ENCODE data around the gene NPHP4.

Gene NPHP4

GRCh38 chr1:5887349-5887970, 104.8 kb downstream of the NPHP4 start:
- DNase-seq = no peak

GRCh38 chr1:5886541-5887348, 105.5 kb downstream of the NPHP4 start:
- DNase-seq = no peak

DNA sequence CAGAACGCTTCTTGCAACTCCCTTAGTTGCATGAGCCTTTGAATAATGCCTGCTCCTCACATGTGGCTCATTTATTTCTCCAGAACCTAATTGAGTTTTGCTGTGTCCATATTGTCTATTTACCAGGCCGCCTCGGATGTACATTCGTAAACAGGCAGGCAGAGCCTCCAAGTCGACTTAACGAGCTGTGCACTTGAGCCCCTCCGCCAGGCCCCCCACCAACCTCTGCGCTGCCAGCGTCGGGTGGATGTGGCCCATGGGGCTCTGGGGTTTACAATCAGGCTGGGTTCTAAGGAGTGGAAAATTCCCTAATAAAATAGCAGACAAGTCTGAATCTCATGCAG, 106.1 kb downstream of the NPHP4 start:
- DNase-seq = no peak

GRCh38 chr1:5885471-5886139, 106.6 kb downstream of the NPHP4 start:
- DNase-seq = no peak

DNA sequence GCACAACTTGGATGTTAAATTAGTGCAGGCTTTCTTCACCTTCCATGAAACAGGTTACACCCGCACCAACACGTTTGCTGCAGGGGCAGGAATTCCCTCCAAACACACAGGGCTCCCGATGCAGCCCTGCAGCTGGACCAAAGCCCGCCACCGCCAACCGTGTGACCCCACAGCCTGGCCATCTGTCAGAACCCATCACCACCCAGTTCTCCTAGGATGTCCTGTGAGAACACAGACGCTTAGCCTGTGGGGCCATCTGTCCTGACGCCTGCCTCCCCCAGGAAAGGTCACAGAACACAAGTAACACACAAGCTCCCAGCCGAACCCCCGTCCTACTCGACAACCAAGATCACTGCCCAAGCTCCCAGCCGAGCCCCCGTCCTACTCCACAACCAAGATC, 108.1 kb downstream of the NPHP4 start:
- no peak for DNase-seq

DNA sequence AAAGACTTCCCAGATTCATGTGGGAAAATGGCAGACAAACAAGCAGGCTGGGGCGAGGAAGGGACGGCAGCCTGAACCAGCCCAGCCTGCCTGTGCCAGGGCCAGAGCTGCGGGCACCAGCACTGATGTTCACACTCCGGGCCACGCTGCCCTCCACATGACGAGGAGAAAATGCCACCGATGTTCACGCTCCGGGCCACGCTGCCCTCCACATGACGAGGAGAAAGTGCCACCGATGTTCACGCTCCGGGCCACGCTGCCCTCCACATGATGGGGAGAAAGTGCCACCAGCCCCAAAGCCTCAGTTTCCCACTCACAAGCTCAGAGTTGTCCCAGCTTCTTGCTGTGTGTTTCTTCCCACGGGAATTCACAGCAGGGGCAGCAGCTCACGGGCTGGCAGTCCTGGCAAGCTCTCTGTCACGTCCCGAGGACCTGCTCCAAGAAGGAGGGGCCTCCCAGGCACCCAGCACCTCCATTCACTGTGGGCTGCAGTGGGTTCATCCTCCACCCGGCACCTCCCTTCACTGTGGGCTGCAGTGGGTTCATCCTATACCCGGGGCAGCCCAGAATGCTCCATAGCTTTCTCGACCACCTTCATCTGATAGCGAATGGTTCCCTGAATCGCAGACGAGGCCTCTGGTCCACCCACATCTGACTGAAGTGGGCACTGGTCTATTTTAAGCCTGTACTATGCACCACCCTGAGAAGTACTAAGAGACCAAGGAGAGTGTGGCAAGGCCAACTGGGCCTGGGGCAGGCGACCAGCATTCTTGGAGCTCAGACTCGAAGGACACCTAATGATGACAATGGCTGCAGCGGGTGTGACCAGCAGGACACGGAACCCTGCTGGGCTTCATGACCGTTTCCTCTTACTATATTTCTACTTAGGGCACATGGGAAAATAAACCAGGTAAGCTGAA, 108.8 kb downstream of the NPHP4 start:
- DNase-seq = no peak

DNA sequence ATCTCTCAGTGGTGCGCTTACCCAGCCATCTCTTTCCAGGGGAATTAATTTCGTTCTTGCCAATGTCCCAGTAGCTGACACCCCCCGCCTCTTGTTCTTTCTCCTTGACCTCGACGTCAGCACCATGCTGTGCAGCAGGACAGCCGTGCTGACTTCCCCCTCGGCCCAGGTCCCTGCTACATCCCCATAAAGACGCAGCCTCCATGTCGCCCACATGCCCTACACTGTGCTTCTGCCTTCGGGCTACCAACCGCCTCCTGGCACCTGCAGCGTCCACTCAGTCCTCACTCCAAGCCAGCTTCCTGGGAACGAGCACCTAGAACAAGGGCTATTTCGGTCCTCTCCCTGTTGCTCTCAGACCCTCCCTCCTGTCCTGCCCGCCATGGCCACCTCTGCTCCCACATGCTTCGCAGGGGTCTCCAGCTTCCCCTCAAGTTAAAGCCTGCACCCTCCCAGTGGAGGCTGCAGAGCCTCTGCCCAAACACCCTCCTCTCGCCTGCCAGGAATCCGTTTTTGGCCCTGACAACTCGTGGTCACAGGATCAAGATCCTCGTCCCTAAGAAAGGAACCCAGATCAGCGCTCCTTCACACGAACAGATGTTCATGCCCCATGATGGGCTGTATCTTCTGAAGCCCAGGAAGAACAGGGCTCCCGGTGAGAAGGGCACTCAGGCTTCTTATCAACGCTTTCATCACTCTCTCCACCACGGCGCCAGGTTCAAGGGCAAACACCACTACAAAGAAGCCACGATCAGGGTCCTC, 109.7 kb downstream of the NPHP4 start:
- no peak for DNase-seq

DNA sequence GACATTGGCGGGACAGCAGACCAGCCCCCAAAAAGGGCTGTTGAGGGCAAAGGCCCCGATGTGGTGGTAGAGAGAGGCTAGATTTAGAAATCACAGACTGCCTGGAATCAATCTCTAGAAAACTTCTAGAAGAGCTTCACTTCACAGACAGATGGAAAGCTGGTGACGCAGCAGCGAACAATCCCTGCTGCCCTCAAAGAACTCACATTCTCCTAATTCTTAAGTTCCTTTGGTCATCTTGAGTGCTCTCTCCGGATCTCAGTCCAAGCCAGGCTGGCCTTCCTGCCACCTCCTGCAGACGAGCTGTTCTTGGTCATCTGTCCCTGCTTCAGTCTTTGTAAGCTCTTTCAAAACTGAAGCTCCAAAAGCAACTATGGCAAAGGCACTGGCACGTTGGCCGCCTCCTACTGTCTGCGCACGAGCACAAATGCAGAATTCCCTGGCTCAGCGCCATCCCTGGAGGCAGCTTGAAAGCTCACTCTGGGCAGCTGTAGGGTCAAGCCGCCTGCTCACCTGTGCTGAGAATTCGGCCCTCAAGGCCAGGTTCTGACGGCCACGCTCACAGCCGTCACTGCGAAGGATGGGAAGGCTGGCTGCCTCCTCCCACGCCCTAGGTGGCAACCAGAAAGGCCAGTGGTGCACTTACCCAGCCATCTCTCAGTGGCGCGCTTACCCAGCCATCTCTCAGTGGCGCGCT, 110.6 kb downstream of the NPHP4 start:
- no peak for DNase-seq

DNA sequence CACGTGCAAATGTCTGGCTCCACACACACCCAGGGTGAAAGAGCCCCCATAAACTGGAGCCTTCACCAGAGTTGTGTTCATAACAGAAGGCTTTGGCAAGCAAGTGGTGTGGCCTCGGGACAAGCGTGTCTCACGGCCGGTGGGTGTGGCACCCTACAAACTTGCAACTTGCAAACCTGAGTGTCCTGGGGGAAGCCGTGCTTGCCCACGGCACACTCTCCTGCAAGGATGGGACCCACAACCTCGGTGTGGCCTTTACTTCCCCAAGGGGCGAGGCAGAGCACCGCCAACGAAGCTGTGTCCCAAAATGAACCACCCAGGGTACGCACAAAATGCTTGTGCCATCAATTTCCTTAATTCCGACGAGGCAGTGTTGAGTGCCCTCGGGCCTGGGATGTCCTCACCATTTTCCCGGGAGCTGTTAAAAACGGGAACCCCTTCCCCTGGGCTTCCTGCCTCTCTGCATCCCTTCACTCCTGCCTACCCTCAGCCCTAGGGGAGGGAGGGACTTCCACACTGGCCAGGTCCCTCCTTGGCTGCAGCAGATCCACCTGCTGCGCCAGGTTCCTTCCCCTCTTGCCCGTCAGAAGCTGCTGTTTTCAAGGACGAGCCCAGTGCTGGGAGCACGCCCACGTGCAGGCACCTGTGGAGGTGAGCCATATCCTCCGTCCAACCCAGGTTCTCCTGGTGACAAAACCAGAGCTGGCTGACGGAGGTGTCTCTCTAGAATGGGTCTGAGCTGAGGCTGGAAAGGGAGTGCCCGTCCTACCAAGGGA, 111.4 kb downstream of the NPHP4 start:
- no peak for DNase-seq

GRCh38 chr1:5879421-5879820, 112.8 kb downstream of the NPHP4 start:
- no peak for DNase-seq

GRCh38 chr1:5878971-5879370, 113.3 kb downstream of the NPHP4 start:
- no peak for DNase-seq

GRCh38 chr1:5877683-5878530, 114.3 kb downstream of the NPHP4 start:
- DNase-seq = no peak

- DNase-seq = no peak
Observed at GRCh38 chr1:5877001-5877400, 115.2 kb downstream of the NPHP4 start.

DNA sequence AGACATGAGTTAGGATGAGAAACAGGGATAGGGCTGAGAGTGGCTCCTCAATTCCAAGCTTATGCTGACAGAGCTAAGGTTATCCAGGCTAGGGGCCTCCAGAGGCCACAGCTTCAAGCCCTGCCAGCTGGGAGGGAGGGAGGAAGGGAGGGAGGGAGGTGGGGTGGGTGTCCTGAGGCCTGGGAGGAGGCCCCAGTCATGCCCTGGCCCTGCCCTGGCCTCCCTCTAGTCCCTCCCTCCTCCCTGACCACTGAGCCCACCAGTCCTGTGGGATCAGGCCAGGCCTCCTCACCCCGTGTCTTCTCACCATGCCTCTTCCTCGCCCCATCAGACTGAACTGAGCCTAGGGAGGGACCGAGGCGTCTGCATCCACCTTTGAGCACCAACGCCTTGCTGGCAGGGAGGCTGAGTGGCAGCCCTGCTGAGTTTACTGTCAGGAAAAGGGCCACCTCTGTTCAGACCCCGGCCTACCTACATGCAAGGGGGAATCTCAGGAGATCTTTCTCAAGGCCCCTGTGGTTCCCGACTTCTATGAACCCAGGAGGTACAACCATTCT, 116.1 kb downstream of the NPHP4 start:
- DNase-seq = no peak

DNA sequence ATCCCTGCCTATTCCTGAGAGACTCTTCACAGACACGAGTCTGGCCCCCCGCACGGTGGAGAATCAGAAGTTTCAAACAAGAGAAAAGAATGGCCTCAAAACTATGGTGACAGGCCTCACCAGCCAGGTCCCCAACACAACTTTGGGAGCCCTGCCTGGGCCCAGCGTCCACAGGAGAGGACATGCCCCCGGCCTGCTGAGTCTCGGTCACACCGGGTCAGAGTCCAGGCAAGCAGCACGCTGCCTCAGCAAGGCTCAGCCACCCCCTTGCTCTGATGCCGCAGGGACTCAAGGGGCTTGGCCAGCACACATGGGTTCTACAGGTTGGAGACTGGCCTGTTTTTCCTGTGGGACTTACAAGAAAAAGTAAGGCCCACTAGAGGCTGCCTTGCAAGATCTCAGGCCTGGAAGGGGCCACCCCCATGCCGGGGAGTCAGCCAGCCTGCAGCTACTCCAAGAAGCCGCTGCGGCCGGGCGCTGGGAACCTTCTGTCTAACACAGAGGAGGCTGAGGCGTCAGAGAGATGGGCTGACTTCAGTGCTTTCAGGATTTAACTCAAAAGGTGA, 116.8 kb downstream of the NPHP4 start:
- DNase-seq = no peak

DNA sequence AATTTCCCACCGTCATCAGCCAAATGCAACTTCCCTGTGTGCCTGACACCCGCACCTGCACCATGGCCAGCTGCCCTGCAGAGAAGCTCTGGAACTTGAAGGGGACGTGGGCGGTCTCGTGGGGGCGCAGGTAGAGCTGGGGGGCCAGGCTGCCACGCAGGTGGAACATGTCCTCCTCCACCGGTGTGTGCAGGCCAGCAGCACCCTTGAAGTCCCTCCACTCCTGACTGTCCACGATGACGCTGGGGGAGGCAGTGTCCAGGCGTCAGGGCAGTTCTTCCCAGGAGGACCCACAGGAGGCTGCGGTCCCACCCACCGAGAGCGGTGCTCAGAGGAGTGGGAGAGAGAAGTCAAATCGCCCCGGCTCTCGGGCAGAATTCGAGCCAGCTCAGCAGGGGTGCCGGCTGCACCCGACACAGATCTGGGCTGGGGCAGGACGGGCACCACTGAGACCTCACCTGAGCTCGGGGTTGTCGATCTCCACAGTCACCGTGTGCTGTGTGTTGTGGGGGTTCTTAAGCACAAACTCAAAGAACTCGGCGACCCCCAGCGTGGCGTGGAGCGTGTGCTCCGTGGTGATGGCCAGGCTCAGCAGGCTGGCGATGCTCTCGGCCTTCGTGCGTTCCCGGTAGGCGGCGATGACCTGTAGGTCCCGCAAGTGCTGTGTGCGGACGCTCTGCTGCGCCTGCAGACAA, 117.7 kb downstream of the NPHP4 start:
- no peak for DNase-seq

DNA sequence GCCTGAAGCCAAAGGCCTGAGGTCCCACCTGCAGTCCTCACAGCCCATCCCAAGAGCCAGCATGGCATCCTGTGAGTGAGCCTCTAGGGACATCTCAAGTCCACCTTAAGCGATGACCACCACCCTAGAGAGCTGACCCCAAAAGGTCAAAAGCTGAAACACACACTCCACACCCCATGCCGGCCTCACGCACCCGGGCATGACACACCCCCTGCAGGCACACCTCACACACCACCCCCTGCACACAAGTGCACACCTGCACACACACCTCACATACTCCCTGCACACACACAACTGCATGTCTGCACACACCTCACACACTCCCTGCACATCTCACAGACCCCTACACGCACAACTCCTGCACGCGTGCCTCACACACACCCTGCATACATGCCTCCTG, 118.7 kb downstream of the NPHP4 start:
- DNase-seq = no peak

DNA sequence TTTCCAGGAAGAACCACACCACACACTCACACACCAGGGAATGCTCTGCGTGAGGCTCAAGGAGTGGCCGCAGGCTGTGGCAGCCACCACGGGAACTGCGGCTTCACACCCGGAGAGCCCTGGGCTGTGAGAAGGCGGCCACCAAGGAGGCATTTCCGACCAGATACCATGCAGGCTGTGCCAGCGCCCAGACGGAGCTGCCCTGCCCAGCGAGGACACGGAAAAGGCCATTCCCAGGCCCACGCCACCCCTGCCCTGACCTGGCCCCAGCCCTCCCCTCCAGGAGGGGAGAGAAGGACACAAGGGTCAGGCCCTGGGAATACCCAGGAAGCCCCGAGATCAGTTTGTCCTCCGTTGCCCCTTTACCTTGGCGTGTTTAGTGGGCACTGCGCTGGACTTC, 119.3 kb downstream of the NPHP4 start:
- no peak for DNase-seq
